ENCODE measurements around the gene VAMP2. TPM values are rescaled to one million over a fixed set of nuclear protein-coding genes. Genes with fewer than 3 reads are reported as not detected.

The VAMP2 gene
- total and polyA plus RNA-seq, 2 of the 4 experiments (the other 2 are of a cell fraction), result 2.3 to 33.3 TPM

DNA sequence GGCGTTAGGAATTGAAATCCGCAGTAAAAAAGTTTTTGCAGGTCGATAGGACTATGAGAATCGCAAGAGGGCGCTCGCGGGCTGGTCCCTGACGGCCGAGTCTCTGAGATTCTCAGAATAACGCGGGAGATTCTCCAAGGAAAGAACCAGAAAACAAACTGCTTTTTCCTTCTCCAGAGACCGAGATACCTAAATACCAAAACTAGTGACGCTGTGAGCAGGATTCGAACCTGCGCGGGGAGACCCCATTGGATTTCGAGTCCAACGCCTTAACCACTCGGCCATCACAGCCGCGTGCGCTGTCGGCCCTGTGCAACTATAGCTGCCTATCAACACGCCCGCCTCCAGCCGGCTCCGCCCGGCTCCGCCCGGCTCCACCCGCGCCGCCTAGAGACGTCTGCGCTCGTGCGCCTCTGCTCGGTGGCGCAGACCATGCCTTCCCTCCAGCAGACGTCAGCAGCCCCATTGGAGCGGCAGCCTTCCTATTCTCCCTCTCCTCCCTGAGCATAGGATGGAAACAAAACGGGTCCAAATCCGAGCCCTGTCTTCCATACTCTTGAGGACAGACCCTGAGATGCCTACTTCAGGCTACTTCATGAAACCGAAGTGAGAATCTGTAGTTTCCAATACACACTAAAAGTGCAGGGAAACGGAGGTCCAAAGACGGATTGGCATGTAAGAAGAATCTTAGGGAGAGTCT lies 23.9 kb downstream of the VAMP2 start (continued):
- TF ChIP-seq SMC3 (IDR thresholded peaks at IDR 0.05; ENCODE audit: low read depth, low read length) (peak; percentile 51), MXI1 (IDR thresholded peaks at IDR 0.05; ENCODE audit: borderline replicate concordance, low read depth, low read length) (peak; percentile 96), CHD1 (IDR thresholded peaks at IDR 0.05; ENCODE audit: low read depth, low read length) (peak; percentile 92; the same call in 1 of the 2 replicates)

DNA sequence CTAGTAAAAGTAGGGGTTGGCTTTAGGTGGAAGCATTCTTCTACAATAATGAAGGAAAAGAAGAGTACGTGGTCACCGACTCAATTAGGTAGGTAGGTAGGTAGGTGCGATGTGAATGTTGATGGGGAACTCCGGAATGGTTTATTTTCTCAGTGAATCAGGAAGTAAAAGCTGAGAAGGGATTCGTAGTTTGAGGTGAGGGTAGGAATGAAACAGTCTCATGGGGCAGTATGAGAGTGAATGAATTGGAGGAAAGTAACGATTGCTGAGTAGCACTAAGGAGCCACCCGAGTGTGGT lies 24.4 kb downstream of the VAMP2 start:
- no peak overlapping the region for H4K5ac ChIP-seq (ENCODE audit: low read depth, low read length)
- intact Hi-C loops (cut with micrococcal nuclease), result loop anchor here (1.0 to 5.0 kb wide), 5 partner anchors 13 to 162 kb away; no protein-coding TSS in a partner anchor
- no peak overlapping the region for H3K27ac ChIP-seq (ENCODE audit: insufficient read depth, low read length)
- no peak overlapping the region; the same call in 1 of the 2 replicates for H3K23ac ChIP-seq (ENCODE audit: low read depth, low read length)
- H3K4me1 ChIP-seq (ENCODE audit: control insufficient read depth, insufficient read depth, low read length), result peaks cover 4% of the 10 kb centered on the region
- no peak overlapping the region for H3K18ac ChIP-seq (ENCODE audit: low read depth, low read length)
- H2AK9ac ChIP-seq (replicated peaks; ENCODE audit: low read depth, low read length, poor library complexity), result no peak overlapping the region
- peak overlapping the region; percentile 86 for H3K4me2 ChIP-seq (ENCODE audit: low read depth, low read length)
- ATAC-seq (ENCODE audit: low read depth) (no peak), DNase-seq (no peak)
- no peaks in the 10 kb centered on the region for H3K9me3 ChIP-seq (ENCODE audit: control insufficient read depth, insufficient read depth, low read length)
- TF ChIP-seq, protein P1, sequence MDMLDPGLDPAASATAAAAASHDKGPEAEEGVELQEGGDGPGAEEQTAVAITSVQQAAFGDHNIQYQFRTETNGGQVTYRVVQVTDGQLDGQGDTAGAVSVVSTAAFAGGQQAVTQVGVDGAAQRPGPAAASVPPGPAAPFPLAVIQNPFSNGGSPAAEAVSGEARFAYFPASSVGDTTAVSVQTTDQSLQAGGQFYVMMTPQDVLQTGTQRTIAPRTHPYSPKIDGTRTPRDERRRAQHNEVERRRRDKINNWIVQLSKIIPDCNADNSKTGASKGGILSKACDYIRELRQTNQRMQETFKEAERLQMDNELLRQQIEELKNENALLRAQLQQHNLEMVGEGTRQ (IDR thresholded peaks at IDR 0.05; ENCODE audit: low read depth, low read length), result no peak
- no peak for TF ChIP-seq RCOR1 (IDR thresholded peaks at IDR 0.05; ENCODE audit: insufficient replicate concordance, low read length)
- TF ChIP-seq CHD1 (IDR thresholded peaks at IDR 0.05; ENCODE audit: low read depth, low read length), result no peak
- TF ChIP-seq MAZ (IDR thresholded peaks at IDR 0.05; ENCODE audit: borderline replicate concordance, low read depth, low read length), result no peak
- TF ChIP-seq BHLHE40 (IDR thresholded peaks at IDR 0.05; ENCODE audit: low read depth, low read length), result no peak
- no peak for TF ChIP-seq POLR2A (IDR thresholded peaks at IDR 0.05; ENCODE audit: low read depth, low read length)
- no peak overlapping the region for H2BK5ac ChIP-seq (ENCODE audit: low read depth, low read length, poor library complexity, severe bottlenecking)
- peak overlapping the region; percentile 82 for H2AFZ ChIP-seq (replicated peaks; ENCODE audit: low read length, poor library complexity)
- H3K9ac ChIP-seq (ENCODE audit: low read depth, low read length), result peak overlapping the region; percentile 1; the same call in 1 of the 2 replicates
- no peaks in the 10 kb centered on the region for H3K27me3 ChIP-seq (ENCODE audit: control insufficient read depth, insufficient read depth, low read length)
- H3K9me1 ChIP-seq (ENCODE audit: insufficient read depth, low read length), result peaks cover 10% of the 10 kb centered on the region
- H3K79me1 ChIP-seq (ENCODE audit: low read depth in 1 of 2, low read length in 2 of 2), result no peaks in the 10 kb centered on the region
- H3K4ac ChIP-seq (ENCODE audit: low read depth, low read length), result no peak overlapping the region
- POLR2A ChIA-PET (ENCODE audit: unreplicated experiment), result interaction anchor here (0.6 to 1.0 kb wide), 3 partner anchors 35 to 52 kb away, joined by 3 to 6 read pairs (median 5); partner anchors contain the start of gene BORCS6
- H3K36me3 ChIP-seq (ENCODE audit: control insufficient read depth, insufficient read depth, low read length), result peaks cover 15% of the 10 kb centered on the region
- CTCF ChIA-PET, result interaction anchor here (0.6 to 4.6 kb wide), 4 partner anchors 18 to 83 kb away, joined by 3 to 24 read pairs (median 4); no protein-coding TSS in a partner anchor
- H3K4me3 ChIP-seq (ENCODE audit: insufficient read depth, low read depth, low read length), result peak overlapping the region; percentile 33; the same call in 1 of the 2 replicates
- H3K56ac ChIP-seq (ENCODE audit: extremely low read depth, insufficient read depth, low read length), result no peak overlapping the region
- no peak overlapping the region for H2BK20ac ChIP-seq (ENCODE audit: low read depth, low read length)
- dilution Hi-C loops (cut with HindIII; ENCODE audit: low sequenced_read_pairs, unreplicated experiment), result no loop called here
- H4K20me1 ChIP-seq (ENCODE audit: insufficient read depth, low read length), result peaks cover 8% of the 10 kb centered on the region
- 2% methylated on average over 7 of the region's 7 CpGs; no CpG with 5 or more reads in 1 of the 2 experiments for WGBS, 2 experiments (ENCODE audit: extremely low coverage in 2 of 2, insufficient read length in 1 of 2)
- in situ Hi-C loops (cut with MboI; ENCODE audit: low sequenced_read_pairs), result no loop called here
- H3K14ac ChIP-seq (replicated peaks; ENCODE audit: low read depth, low read length), result peak overlapping the region; percentile 26; the same call in 1 of the 2 replicates
- H4K8ac ChIP-seq (ENCODE audit: low read depth in 2 of 2, low read length in 2 of 2), result peak overlapping the region in 1 of 2 experiments; percentile 39; a peak in 2 of 4 replicates
- H4K91ac ChIP-seq (ENCODE audit: insufficient read depth, low read depth, low read length), result no peak overlapping the region
- H2BK120ac ChIP-seq (ENCODE audit: low read depth, low read length), result no peak overlapping the region
- no peak overlapping the region for H2AK5ac ChIP-seq (ENCODE audit: low read depth, low read length)
- no peak overlapping the region for H2BK15ac ChIP-seq (ENCODE audit: low read depth, low read length)
- no TSS peak for BruUV-seq (replicated peaks)
